ENCODE results near the gene ZC3HAV1.

DNA sequence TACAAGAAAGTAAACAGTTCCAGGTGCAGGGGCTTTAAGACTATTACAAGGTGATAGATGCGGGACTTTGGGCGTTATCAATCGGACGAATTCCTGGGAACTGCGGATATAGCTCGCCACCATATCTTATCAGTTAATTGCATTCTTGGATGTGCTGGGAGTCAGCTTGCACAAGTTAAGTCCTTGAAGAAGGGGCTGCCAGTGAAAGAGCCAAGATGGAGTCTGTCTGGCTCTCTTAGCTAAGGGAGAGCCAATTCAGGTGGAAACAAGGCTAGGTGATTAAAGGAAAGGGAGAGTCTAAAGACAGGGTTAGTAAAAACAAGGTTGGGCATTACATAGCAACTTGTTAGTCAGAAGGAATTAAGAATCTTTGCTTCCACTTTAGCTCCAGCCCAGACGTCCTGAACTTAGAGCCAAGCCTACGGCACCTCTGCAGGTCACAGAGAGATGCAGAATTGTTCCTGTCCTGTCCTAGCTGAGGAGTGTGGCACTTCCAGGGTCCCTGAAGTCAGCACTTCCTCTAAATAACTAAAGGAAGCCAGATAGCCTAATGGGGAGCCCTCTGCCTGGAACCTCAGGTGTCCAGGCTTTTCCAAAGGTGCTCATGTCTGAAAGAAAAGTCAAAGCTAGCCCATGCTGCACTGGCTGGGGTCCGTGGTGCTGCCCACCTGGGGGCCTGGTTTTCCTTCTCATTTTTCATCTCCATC lies 17.3 kb downstream of the ZC3HAV1 start:
- TF ChIP-seq SMAD4 (CRISPR knock-in tag; IDR thresholded peaks at IDR 0.05) (no peak), JUN (CRISPR knock-in tag; IDR thresholded peaks at IDR 0.05) (no peak), NR1H2 (CRISPR knock-in tag; IDR thresholded peaks at IDR 0.05) (no peak), CREM (CRISPR knock-in tag; IDR thresholded peaks at IDR 0.05) (no peak), MYBL2 (CRISPR knock-in tag; IDR thresholded peaks at IDR 0.05) (no peak), ESRRA (CRISPR knock-in tag; IDR thresholded peaks at IDR 0.05; ENCODE audit: borderline replicate concordance) (no peak), MAX (CRISPR knock-in tag; IDR thresholded peaks at IDR 0.05) (no peak), ZBTB43 (CRISPR knock-in tag; IDR thresholded peaks at IDR 0.05) (no peak), RELA (CRISPR knock-in tag; IDR thresholded peaks at IDR 0.05; ENCODE audit: borderline replicate concordance) (no peak)
- TF ChIP-seq, protein P1, sequence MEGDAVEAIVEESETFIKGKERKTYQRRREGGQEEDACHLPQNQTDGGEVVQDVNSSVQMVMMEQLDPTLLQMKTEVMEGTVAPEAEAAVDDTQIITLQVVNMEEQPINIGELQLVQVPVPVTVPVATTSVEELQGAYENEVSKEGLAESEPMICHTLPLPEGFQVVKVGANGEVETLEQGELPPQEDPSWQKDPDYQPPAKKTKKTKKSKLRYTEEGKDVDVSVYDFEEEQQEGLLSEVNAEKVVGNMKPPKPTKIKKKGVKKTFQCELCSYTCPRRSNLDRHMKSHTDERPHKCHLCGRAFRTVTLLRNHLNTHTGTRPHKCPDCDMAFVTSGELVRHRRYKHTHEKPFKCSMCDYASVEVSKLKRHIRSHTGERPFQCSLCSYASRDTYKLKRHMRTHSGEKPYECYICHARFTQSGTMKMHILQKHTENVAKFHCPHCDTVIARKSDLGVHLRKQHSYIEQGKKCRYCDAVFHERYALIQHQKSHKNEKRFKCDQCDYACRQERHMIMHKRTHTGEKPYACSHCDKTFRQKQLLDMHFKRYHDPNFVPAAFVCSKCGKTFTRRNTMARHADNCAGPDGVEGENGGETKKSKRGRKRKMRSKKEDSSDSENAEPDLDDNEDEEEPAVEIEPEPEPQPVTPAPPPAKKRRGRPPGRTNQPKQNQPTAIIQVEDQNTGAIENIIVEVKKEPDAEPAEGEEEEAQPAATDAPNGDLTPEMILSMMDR (IDR thresholded peaks at IDR 0.05), result no peak

All from WTC11 (cell line).